Mucosa of descending colon (tissue), 3 donors: Measurements from ENCODE around the gene CCSER1. TPM values are rescaled to one million over a fixed set of nuclear protein-coding genes. Genes with fewer than 3 reads are reported as not detected.

Experiments used
- ATAC-seq: fragments of 200-7000 bp; cut with Tn5 transposase; one replicate; pipeline ENCODE4 v1.9.1; 2020; ENCODE audit warnings: mild to moderate bottlenecking, moderate library complexity
- DNase-seq, 3 donors: peaks; one replicate each; pipeline ENCODE4 v3.0.0-alpha.2; 2020
- H3K36me3 ChIP-seq: fragments of 200-600 bp; one replicate; pipeline ENCODE4 v1.8.0; 2021; ENCODE audit warnings: low read depth, mild to moderate bottlenecking
- H3K4me1 ChIP-seq: fragments of 200-600 bp; one replicate; pipeline ENCODE4 v1.8.0; 2021; ENCODE audit warnings: low read depth, mild to moderate bottlenecking
- H3K4me3 ChIP-seq: fragments of 200-600 bp; one replicate; pipeline ENCODE4 v1.8.0; 2021; ENCODE audit warnings: mild to moderate bottlenecking
- H3K9me3 ChIP-seq: fragments of 200-600 bp; one replicate; pipeline ENCODE4 v1.8.0; 2021; ENCODE audit warnings: mild to moderate bottlenecking
- CTCF ChIP-seq: fragments of 200-600 bp; IDR thresholded peaks from one replicate; pipeline ENCODE4 v1.8.0; 2022; ENCODE audit warnings: antibody characterized with exemption, mild to moderate bottlenecking
- intact Hi-C, 2 donors: fragments of 100-400 bp; cut with DNase I in 1 of 2; cut with micrococcal nuclease in 1 of 2; formaldehyde crosslinking; loops; one replicate each; pipeline versions ENCODE4 v1.11.0 to v1.11.1; 2022; cut with DNase I, micrococcal nuclease
- total RNA-seq, 3 donors: library from RNA; stranded (reverse); fragmentation: NEBNext Ultra II Directional in 2 of 3; extraction: Animal tissue kit (Norgen Biotek cat#: 25700) in 2 of 3; gene quantifications; one replicate each; pipeline versions ENCODE4 v1.2.1 to v1.2.4, GENCODE V29; 2021 to 2023
- donor health status: DM: no; HTN: no; CAD: no; lungs with moderate emphysema.
- donor health status: DM: no; HTN: no; CAD: no.
- donor health status: DM: no; HTN: yes; CAD: no.

The CCSER1 gene
- total RNA-seq, 3 donors from 2014 or later = 11.1 to 32.4 (median 13.3) TPM

- Histone ChIP-seq H3K9me3 (peaks cover 4% of the 10 kb centered on the region), H3K4me1 (no peaks in the 10 kb centered on the region), H3K36me3 (no peaks in the 10 kb centered on the region), H3K4me3 (no peak overlapping the region)
- ATAC-seq = no peak
- TF ChIP-seq CTCF = no peak
- intact Hi-C loops = no loop called here
- DNase-seq = no peak
These were observed 972.5 kb downstream of the CCSER1 start for GRCh38 chr4:91099666-91100065.

- TF ChIP-seq CTCF = no peak
- no peak for DNase-seq
- Histone ChIP-seq H3K36me3 (no peaks in the 10 kb centered on the region), H3K9me3 (peaks cover 5% of the 10 kb centered on the region), H3K4me3 (no peak overlapping the region), H3K4me1 (no peaks in the 10 kb centered on the region)
- intact Hi-C loops = no loop called here
- ATAC-seq = no peak
These were observed 981.6 kb downstream of the CCSER1 start for GRCh38 chr4:91108751-91109150.

GRCh38 chr4:91111556-91111955, 984.4 kb downstream of the CCSER1 start:
- TF ChIP-seq CTCF = no peak
- Histone ChIP-seq H3K4me3 (no peak overlapping the region), H3K36me3 (no peaks in the 10 kb centered on the region), H3K9me3 (no peaks in the 10 kb centered on the region), H3K4me1 (no peaks in the 10 kb centered on the region)
- intact Hi-C loops = no loop called here
- ATAC-seq = no peak
- no peak for DNase-seq

GRCh38 chr4:91113130-91113706, 986.0 kb downstream of the CCSER1 start:
- Histone ChIP-seq H3K9me3 (no peaks in the 10 kb centered on the region), H3K4me1 (no peaks in the 10 kb centered on the region), H3K36me3 (no peaks in the 10 kb centered on the region), H3K4me3 (no peak overlapping the region)
- peak; percentile 10 for TF ChIP-seq CTCF
- ATAC-seq (no peak), DNase-seq (no peak)
- intact Hi-C loops = no loop called here

- no peak for ATAC-seq
- TF ChIP-seq CTCF = no peak
- no peaks in the 10 kb centered on the region for H3K4me1 ChIP-seq
- DNase-seq = no peak
- intact Hi-C loops = no loop called here
- no peak overlapping the region for H3K4me3 ChIP-seq
- no peaks in the 10 kb centered on the region for H3K36me3 ChIP-seq
- H3K9me3 ChIP-seq = no peaks in the 10 kb centered on the region
These were observed 987.2 kb downstream of the CCSER1 start for GRCh38 chr4:91114386-91114785.

GRCh38 chr4:91116861-91117260, 989.7 kb downstream of the CCSER1 start:
- Histone ChIP-seq H3K4me3 (no peak overlapping the region), H3K9me3 (no peaks in the 10 kb centered on the region), H3K4me1 (no peaks in the 10 kb centered on the region), H3K36me3 (no peaks in the 10 kb centered on the region)
- DNase-seq (no peak), ATAC-seq (no peak)
- intact Hi-C loops = no loop called here
- no peak for TF ChIP-seq CTCF
